Inflammatory macrophage (primary cell): Measurements from ENCODE around the gene RETREG2.
A peak's percentile ranks its signal among the peaks of the same experiment; 100 is the strongest.

Experiments used
- DNase-seq, 2 donors: peaks; one replicate each; pipeline ENCODE4 v3.0.0-alpha.2; 2020 to 2022

RETREG2 gene

DNA sequence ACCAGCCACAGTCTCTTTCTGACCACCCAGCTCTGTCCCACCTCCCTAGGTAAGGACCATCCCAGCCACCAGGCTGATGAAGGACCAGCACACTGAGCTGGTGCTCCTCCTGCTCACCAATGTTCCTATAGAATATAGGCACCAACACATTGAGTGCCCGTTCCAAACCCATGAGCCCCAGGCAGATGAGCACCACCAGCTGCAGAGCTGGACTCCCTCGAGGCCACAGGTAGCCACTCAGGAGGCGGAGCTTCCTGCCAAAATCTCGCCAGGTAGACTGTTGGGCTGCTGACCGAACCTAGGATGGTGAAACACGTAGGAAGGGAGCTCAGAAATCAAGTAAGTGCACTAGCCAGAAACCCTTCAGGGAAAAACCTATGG is 38.5 kb downstream of the RETREG2 start:
- no peak for DNase-seq

DNA sequence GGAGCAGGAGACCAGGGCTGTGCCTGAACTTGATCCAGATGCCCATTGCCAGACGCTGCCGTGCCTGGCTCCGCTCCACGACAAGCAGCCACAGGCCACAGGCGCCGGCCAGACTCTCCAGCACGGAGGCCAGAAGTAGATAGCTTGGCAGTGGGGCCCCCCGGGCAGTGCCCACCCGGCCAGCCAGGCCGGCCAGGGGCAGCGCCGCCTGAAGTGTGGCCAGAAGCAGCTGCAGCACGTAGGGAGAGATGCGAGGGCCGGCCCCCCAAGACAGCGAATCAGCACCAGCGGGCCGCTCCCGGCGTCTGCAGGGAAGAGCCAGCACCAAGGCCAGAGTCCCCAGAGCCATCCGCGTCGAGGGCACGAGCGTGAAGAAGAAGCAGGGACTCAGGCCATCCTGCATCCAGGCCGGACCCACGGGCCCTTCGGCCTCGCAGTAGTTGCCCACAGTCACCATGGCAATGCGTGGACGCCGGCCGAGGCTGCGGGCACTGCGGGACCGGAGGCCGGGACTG is 40.2 kb downstream of the RETREG2 start:
- DNase-seq = peak; percentile 17 to 54

DNA sequence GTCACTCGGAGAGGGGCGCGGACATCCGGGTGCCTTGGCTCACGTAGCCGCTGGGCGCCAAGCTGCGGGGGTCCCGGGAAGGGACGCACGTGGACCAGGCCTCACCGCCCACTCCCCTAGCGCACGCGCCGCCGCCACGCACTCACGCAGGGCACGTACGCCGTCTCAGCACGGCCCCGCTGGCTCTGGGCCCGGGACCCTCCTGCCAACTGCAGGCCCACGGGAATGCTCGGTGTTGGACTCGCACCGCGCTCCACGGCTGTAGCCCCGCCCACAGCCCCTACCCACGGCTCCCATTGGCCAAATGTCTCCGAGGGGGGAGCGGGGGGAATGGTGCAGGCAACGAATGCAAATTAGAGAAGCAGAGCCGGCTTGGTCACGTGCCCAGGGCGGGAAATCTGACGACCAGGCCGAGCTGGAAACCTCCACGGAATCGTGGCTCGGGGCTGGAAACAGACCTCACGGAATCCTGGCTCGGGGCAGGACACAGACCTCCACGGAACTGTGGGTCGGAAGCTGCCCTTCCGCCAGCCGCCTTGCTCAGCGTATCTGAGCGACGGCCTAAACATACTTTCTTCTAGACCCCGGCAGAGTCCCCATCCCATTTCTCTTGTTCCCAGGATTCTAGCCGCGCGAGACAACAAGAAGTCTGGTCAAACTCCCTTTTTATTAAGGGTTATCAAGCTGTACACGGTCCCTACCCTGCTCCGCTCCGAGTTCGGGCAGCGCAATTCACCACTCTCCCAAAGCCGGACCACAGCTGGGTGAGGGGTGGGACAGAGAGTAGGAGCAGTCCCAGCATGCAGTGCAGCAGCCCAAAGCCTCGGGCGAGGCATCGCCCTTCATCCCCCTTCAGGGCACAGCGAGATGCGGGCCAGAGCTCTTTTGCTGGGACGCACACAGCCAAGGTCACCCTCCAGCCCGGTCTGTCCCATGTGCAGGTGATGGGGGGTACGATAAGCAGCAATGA is 40.9 kb downstream of the RETREG2 start, which contains the start of gene ABCB6:
Gene ABCB6, minus strand, starts transcription at position 227 of the 970 bp plus-strand sequence. CDS start 285 bp downstream, outside the sequence.
- peak; percentile 43 to 63 for DNase-seq

DNA sequence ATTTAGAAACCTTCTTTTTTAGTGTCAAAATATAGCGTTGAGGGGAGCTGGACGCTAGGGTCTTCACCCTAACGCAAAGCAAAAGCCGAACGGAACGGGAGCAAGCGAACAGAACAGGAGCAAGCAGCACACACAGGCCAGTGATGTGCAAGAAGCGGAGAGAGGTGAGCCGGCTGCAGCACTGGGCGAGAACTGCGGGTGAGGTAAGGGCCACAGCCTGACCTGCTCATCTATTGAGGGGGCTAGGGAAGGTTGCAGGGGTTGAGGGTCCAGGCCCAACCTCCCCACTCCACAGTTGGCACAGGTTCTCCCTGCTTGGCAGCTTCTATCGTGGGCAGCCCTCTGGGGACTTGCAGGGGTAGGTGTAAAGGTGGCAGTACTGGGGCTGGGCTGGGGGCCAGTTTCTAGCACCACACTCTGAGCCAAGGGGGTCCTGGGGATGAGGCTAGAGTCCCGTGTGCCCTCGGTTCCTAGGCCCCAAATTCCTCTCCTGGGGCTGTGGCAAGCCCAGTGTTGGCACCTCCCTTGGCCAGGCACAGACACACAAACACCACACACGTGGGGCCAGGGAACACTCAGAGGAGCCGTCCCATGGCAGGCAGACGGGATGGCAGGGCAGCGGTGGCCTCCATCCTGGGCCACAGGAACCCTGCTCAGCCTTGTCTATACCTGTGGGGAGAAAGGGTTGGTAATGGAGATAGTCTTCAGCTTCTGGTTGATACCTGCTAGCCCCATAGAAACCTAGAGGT is 41.9 kb downstream of the RETREG2 start:
- DNase-seq = no peak

DNA sequence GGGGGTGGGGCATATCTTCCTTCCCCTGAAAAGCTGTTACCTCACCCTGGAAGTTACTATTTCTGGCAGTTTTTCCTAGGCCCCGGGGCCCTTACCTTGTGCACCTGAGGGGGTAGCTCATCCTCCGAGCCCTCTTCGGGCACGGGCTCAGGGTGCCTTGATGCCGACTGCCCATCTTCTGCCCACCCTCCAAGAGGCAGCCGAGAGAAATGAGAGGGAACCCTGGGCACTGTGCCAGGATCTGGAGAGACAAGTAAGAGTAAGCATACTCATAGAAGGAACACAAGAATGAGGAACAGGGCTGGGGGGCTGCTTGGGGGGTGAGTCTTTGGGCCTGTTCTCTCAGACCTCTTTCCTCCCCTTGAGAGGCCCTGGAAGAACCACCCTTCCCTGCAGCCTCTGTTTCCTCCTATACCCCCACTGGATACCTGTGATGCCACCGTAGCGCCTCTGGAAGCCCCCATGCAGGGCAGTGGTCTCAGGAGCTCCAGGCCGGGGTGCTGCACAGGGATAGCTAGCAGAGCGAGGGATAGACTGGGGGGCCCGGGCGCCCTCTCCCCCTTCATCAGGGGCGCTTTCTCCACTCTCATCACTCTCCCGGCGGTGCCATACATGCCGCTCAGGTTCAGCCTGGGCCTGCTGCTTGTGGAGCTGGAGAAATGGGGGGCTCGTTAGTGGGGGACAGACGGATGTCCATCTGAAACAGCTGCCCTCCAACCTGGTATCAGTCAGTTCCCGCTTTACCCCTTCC is 42.8 kb downstream of the RETREG2 start:
- DNase-seq = no peak

DNA sequence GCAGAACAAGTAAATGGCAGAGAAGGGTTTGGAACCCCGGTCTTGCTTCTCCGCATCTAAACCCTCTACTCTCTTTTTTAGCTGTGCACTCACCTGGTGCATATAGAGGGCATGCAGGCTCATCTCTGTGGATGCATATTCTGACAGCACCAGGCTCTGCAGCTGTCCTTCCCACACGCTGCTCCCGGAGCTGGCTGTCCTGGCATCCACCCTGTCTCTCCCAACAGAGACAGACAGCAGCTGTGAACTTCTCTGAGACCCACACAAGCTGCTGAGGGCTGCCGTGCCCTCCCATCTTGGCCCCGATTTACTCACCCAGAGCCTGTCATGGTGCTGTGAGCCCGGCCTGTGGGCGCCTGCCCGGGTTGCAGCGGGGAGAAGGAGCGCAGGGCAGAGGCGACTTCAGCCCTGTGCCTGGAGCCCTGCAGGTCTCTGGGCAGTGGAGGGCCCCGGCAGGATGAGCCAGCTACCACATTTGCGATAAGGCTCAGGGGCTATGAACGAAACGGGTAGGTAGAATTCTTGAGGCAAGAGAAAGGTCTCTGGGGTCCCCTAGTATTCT is 44.0 kb downstream of the RETREG2 start:
- no peak for DNase-seq

DNA sequence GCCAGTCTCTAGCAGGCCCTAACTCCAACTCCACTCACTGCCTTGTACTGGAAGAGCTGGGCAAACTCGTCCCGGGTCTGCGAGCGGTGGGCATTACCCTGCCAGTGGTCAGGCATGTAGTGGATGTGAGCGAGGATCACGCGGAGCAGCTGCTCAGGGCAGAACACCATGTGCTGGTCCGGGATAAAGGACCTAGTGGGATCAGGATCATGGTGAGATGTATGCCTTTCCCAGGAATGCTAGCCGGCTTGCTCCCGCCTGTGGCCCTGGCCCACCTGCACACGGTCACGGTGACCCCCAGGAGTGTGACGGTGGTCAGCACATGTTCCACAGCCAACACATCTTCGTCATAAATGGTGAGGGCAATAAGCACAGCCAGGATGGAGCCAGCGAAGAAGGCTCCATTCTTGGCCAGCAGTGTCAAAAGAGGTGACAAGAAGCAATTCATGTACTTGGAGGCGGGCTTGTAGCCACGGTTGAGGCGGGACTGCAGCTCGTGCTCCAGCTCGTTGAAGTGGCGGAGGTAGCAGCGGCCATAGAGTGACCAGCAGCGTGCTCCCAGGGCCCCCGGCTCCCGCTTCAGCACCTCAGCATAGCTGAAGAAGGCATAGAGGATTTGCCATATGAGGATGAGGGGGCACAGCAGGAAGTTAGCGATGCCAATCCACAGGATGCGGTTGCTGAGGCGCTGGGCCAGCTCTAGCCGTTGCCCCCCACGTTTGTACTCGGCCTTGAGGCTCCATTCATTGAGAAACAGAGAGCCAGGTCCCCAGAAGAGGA is 45.9 kb downstream of the RETREG2 start:
- no peak for DNase-seq

DNA sequence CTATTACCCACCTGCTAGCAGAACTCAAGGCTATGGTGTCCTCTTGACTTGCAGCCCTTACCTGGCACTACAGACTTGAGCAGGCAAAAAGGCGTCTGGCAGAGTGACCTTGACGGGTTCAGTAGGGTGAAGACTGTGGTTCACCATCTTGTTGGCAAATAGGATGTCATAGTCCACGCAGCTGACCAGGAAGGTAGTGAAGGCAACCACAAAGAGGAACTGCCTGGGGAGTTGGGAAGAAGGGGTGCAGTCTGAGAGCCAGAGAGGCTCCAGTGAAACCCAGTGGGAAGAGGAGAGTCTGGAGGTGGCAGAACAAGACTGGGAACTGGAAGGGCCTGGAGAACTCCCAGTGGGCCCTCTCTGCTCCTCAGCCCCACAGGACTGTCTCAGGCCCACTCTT is 47.3 kb downstream of the RETREG2 start:
- DNase-seq = peak; percentile 76 to 89

DNA sequence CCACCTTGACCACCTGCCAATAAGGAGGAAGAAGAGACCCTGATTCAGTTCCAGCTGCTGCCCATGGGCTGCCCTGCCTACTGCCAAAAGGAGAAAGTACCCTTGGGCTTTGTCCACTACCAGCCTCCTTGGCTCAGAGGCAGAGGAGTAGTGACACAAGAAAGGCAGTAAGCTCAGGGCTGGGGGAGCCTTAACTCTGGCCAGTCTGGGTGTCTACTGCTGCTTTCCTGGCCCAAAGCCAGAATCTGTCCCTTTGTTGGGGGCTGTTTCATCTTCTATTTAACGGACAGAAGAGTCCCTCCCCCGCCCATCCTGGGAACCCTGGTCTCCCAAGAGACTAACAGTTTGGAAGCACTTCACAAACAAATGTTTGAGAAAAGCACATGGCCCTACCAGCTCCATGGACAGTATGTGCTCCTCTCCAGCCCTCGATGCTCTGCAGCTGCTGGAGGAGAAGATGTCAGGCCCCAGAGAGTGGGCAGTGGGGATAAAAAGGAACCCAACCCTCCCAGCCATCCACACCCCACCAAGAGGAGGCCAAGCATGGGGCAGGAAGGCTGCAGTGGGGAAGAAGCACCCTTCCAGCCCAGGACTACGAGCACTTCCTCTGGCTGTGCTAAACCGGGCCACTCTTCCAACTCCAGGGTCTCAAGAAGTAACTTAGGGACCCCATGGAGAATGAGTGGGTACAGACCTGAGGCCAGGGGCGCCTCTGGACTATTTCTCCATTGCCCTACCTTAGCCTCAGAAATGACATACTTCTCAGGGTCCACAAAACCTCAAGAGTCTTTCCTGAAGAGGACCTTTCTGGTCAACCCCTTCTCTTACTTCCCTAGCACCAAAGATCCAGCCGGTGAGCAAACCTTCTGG is 50.2 kb downstream of the RETREG2 start:
- DNase-seq = peak in 1 of 2 donors; percentile 46

DNA sequence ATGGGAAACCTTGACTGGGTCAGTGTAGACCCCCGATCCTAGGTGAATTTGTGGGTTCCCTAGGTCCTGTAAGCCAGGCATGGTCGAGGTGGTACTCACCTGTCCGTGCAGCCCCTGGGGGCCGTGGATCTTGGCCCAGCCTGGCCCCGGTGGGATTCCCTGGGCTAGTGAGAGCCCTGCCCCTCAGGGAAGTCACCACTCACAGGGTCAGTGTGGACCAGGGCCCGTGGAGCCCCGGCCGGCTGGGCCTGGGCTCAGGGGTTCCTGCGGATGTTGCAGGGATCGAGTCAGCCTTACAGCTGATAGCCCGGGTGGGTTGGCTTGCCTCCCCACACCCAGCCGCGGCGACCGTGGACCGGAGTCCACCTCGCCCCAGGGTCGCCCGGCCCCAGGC is 50.8 kb downstream of the RETREG2 start:
- DNase-seq = no peak

DNA sequence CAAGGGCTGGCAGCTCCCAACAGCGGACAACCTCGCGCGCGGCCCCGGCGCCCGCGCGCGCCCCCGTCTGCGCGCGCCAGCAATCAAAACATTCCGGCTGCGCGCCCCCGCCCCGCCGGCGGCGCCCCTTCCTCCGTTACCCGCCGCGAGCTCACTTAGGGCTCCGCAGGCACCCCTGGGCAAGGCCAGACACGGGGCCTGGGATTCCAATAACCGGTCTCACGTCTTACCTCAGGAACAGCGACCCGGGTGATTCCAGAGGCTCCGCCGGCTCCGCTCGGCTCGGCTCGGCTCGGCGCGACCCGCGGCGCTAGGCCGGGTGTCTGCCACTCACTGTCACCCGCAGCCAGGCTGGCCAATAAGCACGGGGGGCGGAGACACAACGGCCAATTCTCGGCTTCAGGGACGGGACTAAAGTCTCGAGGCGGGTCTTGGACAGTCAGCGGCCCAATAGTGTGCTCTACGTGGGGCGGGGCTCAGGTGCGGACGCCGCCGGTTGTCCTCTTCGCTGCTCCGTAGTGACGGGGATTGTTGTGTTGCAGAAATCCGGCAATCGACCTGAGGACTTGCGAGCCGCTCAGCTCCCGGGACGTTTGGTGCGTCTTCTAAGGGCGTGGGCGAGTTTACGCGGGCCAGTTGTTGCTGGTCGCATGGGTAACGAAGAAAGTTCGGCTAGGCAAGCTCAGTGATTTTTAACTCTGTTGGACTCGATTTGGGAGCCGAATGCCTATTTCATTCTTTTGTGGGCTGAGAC is 51.4 kb downstream of the RETREG2 start, which contains the start of the genes ANKZF1 and ATG9A:
Gene ANKZF1, plus strand, starts transcription at position 502 of the 754 bp plus-strand sequence. CDS start 452 bp downstream, outside the sequence.
Gene ATG9A, minus strand, starts transcription at position 332 of the 754 bp plus-strand sequence. CDS start 1,612 bp downstream, outside the sequence.
- peak; percentile 99 for DNase-seq

DNA sequence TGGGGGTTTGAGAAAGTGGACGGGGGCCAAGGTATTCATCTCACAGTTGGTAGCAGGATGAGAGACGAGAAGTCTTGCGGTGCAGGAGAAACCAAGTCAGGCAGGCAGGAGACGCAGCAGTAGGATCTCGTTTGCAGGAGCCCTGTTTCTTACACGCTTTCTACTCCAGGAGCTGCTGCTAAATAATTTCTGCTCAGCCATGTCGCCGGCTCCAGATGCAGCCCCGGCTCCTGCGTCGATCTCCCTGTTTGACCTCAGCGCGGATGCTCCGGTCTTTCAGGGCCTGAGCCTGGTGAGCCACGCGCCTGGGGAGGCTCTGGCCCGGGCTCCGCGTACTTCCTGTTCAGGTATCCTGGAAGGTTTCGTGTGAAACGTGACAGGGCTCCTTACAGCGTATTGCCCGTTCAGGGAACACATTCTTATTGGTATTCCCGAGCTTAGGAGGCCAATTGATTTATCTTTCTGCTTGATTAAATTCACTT is 52.0 kb downstream of the RETREG2 start:
- DNase-seq = peak; percentile 26 to 50

DNA sequence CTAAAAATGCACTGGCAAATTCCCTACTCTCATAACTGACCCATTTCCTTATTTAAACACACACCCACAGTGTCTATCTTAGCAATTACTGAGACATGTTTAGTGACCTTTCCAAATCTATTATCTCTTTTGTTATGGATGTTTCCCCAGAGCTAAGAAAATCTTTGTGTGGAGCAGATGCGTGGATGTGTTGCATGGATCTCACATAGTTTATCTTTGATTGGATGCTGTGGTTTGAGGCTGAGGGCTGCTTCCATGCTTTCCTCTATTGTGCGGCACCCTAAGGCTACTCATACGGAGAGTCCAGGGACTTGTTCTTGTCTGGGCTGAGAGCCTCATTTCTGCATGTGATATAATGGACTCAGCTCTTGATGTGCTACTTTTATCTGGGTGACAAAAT is 56.3 kb downstream of the RETREG2 start:
- no peak for DNase-seq
